Keratinocyte (primary cell): ENCODE data around the gene ETHE1. TPM values are rescaled to one million over a fixed set of nuclear protein-coding genes. Genes with fewer than 3 reads are reported as not detected.

Experiments used
- DNase-seq: peaks from one replicate; pipeline ENCODE4 v3.0.0-alpha.2; 2011; ENCODE audit warnings: low read depth, missing footprints, low spot score
- FAIRE-seq: peaks from 2 replicates; lab custom pipeline; 2011; peaks lifted over from hg19 to GRCh38; lab: Jason Lieb, UNC
- H2AFZ ChIP-seq: 2 replicates; pipeline ENCODE4 v1.6.0; 2012; ENCODE audit warnings: low read length, control low read depth, inconsistent platforms; ENCODE audit not compliant: control insufficient read depth
- H3K27ac ChIP-seq: 2 replicates; pipeline ENCODE4 v1.5.1; 2011; ENCODE audit warnings: low read length; ENCODE audit not compliant: control insufficient read depth, insufficient read depth
- H3K27me3 ChIP-seq: 3 replicates; pipeline ENCODE4 v1.6.0; 2011; ENCODE audit warnings: low read length; ENCODE audit not compliant: control insufficient read depth, insufficient read depth; ENCODE audit errors: extremely low read depth
- H3K36me3 ChIP-seq, 2 experiments: 2 replicates in 1 of 2; 3 replicates in 1 of 2; pipeline ENCODE4 v1.5.1; 2011; ENCODE audit warnings: low read length in 2 of 2, mild to moderate bottlenecking in 1 of 2; ENCODE audit not compliant: control insufficient read depth in 2 of 2, insufficient read depth in 2 of 2; ENCODE audit errors: extremely low read depth in 1 of 2
- H3K4me1 ChIP-seq: 3 replicates; pipeline ENCODE4 v1.5.1; 2011; ENCODE audit warnings: low read length; ENCODE audit not compliant: control insufficient read depth, insufficient read depth; ENCODE audit errors: extremely low read depth
- H3K4me2 ChIP-seq: 3 replicates; pipeline ENCODE4 v1.6.0; 2011; ENCODE audit warnings: low read depth, low read length; ENCODE audit not compliant: control insufficient read depth, insufficient read depth; ENCODE audit errors: extremely low read depth
- H3K4me3 ChIP-seq, 3 experiments: fragments of 200-600 bp in 1 of 3; sonication (generic) in 1 of 3; 2 replicates in 2 of 3; 3 replicates in 1 of 3; pipeline ENCODE4 v1.5.1; 2011 to 2016; ENCODE audit warnings: low read length in 3 of 3, mild to moderate bottlenecking in 3 of 3, control low read depth in 2 of 3, inconsistent platforms in 1 of 3, low read depth in 1 of 3, mixed read lengths in 1 of 3, mixed run types in 1 of 3, moderate library complexity in 1 of 3; ENCODE audit not compliant: control insufficient read depth in 2 of 3, insufficient read depth in 2 of 3; ENCODE audit errors: extremely low read depth in 1 of 3
- H3K79me2 ChIP-seq: 2 replicates; pipeline ENCODE4 v1.6.0; 2012; ENCODE audit warnings: low read length; ENCODE audit not compliant: control insufficient read depth, insufficient read depth
- H3K9ac ChIP-seq: 3 replicates; pipeline ENCODE4 v1.6.0; 2011; ENCODE audit warnings: low read length; ENCODE audit not compliant: control insufficient read depth, insufficient read depth; ENCODE audit errors: extremely low read depth
- H3K9me1 ChIP-seq: 3 replicates; pipeline ENCODE4 v1.6.0; 2011; ENCODE audit warnings: low read length; ENCODE audit not compliant: control insufficient read depth, insufficient read depth; ENCODE audit errors: extremely low read depth
- H3K9me3 ChIP-seq: 2 replicates; pipeline ENCODE4 v1.5.1; 2012; ENCODE audit warnings: low read depth, low read length; ENCODE audit not compliant: control insufficient read depth
- H4K20me1 ChIP-seq: 3 replicates; pipeline ENCODE4 v1.6.0; 2011; ENCODE audit warnings: low read length; ENCODE audit not compliant: control insufficient read depth, insufficient read depth; ENCODE audit errors: extremely low read depth
- EZH2 ChIP-seq: IDR thresholded peaks from one replicate; pipeline ENCODE4 v1.6.1; 2012; ENCODE audit warnings: inconsistent platforms, mild to moderate bottlenecking, low read length, moderate library complexity
- dilution Hi-C: fragments of 300-500 bp; cut with MboI; formaldehyde crosslinking; loops from one replicate; pipeline ENCODE4 v1.7.0; 2020; ENCODE audit warnings: low sequenced_read_pairs; ENCODE audit not compliant: extremely low pct_ligation_motif_present
- polyA plus RNA-seq, 5 experiments: library from polyadenylated mRNA; depleted of rRNA in 3 of 5; stranded (reverse) in 3 of 5; stranded (forward) in 1 of 5; unstranded in 1 of 5; fragments of >200 nt; gene quantifications; 1 replicate in 1 of 5; 2 replicates in 3 of 5; 3 replicates in 1 of 5; pipeline versions ENCODE4 v1.2.1 to v1.2.3, GENCODE V29; 2011 to 2012; ENCODE audit warnings: missing spikeins in 2 of 5, low read depth in 1 of 5, low replicate concordance in 1 of 5
- TF ChIP-seq, protein P1 (sequence below), 3 experiments: IDR thresholded peaks in 1 of 3; conservative IDR thresholded peaks in 1 of 3; optimal IDR thresholded peaks in 1 of 3; 2 replicates in 2 of 3; 3 replicates in 1 of 3; pipeline versions ENCODE3 to v1.5.1; 2011; ENCODE audit warnings: low read length in 3 of 3, mild to moderate bottlenecking in 3 of 3, moderate library complexity in 2 of 3, control low read depth in 1 of 3, inconsistent platforms in 1 of 3; ENCODE audit not compliant: insufficient read depth in 2 of 3; ENCODE audit errors: extremely low read depth in 1 of 3

Gene ETHE1
- polyA plus RNA-seq, 1 donor (not counting 4 experiments of a cell fraction or from before 2014, with no cell fraction given): 234 TPM

DNA sequence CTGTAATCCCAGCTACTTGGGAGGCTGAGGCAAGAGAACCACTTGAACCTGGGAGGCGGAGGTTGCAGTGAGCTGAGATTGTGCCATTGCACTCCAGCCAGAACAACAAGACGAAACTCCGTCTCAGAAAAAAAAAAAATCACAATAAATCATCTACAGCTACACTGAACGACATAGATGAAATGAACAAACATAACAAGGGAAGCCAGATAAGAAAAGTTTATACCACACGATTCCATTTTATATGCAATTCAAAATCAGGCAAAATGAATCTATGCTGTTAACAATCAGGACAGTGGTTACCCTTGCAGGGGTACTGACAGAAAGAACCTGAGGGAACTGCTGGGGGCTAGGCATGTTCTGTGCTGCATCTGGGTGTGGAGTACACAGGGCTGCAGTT, 42.7 kb upstream of the ETHE1 start:
- Histone ChIP-seq H3K4me1 (peaks cover 10% of the 10 kb centered on the region), H3K4me2 (no peak overlapping the region), H3K36me3 (peaks cover 0 to 4% of the 10 kb centered on the region in 2 experiments), H3K9ac (no peak overlapping the region), H4K20me1 (no peaks in the 10 kb centered on the region), H2AFZ (no peak overlapping the region), H3K79me2 (peaks cover 15% of the 10 kb centered on the region), H3K27ac (no peak overlapping the region), H3K9me3 (no peaks in the 10 kb centered on the region), H3K9me1 (no peaks in the 10 kb centered on the region), H3K27me3 (no peaks in the 10 kb centered on the region), H3K4me3 (no peak overlapping the region)
- DNase-seq (no peak), FAIRE-seq (no peak)
- dilution Hi-C loops: no loop called here
- TF ChIP-seq EZH2: no peak
- TF ChIP-seq, protein P1, sequence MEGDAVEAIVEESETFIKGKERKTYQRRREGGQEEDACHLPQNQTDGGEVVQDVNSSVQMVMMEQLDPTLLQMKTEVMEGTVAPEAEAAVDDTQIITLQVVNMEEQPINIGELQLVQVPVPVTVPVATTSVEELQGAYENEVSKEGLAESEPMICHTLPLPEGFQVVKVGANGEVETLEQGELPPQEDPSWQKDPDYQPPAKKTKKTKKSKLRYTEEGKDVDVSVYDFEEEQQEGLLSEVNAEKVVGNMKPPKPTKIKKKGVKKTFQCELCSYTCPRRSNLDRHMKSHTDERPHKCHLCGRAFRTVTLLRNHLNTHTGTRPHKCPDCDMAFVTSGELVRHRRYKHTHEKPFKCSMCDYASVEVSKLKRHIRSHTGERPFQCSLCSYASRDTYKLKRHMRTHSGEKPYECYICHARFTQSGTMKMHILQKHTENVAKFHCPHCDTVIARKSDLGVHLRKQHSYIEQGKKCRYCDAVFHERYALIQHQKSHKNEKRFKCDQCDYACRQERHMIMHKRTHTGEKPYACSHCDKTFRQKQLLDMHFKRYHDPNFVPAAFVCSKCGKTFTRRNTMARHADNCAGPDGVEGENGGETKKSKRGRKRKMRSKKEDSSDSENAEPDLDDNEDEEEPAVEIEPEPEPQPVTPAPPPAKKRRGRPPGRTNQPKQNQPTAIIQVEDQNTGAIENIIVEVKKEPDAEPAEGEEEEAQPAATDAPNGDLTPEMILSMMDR (optimal IDR thresholded peaks at IDR 0.05 in 1 of 3, IDR thresholded peaks at IDR 0.05 in 1 of 3, conservative IDR thresholded peaks at IDR 0.05 in 1 of 3; ENCODE audit: extremely low read depth in 1 of 3, insufficient read depth in 2 of 3, low read length in 3 of 3): no peak

GRCh38 chr19:43564800-43565199, 37.8 kb upstream of the ETHE1 start:
- no peak overlapping the region for H3K27ac ChIP-seq
- no peaks in the 10 kb centered on the region for H4K20me1 ChIP-seq
- H3K9me3 ChIP-seq: no peaks in the 10 kb centered on the region
- dilution Hi-C loops: no loop called here
- no peaks in the 10 kb centered on the region for H3K27me3 ChIP-seq
- H3K36me3 ChIP-seq: peaks cover 0 to 1% of the 10 kb centered on the region in 2 experiments
- no peak overlapping the region for H3K9ac ChIP-seq
- H3K4me1 ChIP-seq: peaks cover 1% of the 10 kb centered on the region
- H3K4me2 ChIP-seq: no peak overlapping the region
- TF ChIP-seq EZH2: no peak
- TF ChIP-seq, protein P1 (optimal IDR thresholded peaks at IDR 0.05 in 1 of 3, IDR thresholded peaks at IDR 0.05 in 1 of 3, conservative IDR thresholded peaks at IDR 0.05 in 1 of 3; ENCODE audit: extremely low read depth in 1 of 3, insufficient read depth in 2 of 3, low read length in 3 of 3): no peak
- no peak overlapping the region for H3K4me3 ChIP-seq
- no peak for FAIRE-seq
- H2AFZ ChIP-seq: no peak overlapping the region
- no peaks in the 10 kb centered on the region for H3K9me1 ChIP-seq
- DNase-seq: no peak
- peaks cover 1% of the 10 kb centered on the region for H3K79me2 ChIP-seq
